Spleen (tissue), 7 donors: ENCODE data around the gene OR2AG2.

Source experiments
- POLR2A ChIP-seq, 3 donors: fragments of 450-650 bp; IDR thresholded peaks; one replicate each; pipeline ENCODE4 v1.5.1; 2017; ENCODE audit warnings: antibody characterized with exemption in 3 of 3, mild to moderate bottlenecking in 1 of 3
- POLR2AphosphoS5 ChIP-seq, 3 donors: sonication (generic); formaldehyde crosslinking; IDR thresholded peaks; one replicate each; pipeline ENCODE4 v1.5.1; 2017; ENCODE audit warnings: antibody characterized with exemption in 3 of 3
- TF ChIP-seq, protein P1 (sequence below), 11 experiments: fragments of 200-600 bp in 7 of 11; fragments of 450-650 bp in 4 of 11; sonication (generic) in 4 of 11; IDR thresholded peaks in 8 of 11; conservative IDR thresholded peaks in 3 of 11; 1 replicate in 7 of 11; 2 replicates in 4 of 11; pipeline versions ENCODE4 v1.4.0 to v1.8.0; 2016 to 2021; ENCODE audit warnings: antibody characterized with exemption in 11 of 11, inconsistent platforms in 4 of 11, mild to moderate bottlenecking in 1 of 11
- donor health status: DM: no; HTN: no; CAD: no; lungs with moderate emphysema.
- donor health status: DM: no; HTN: no; CAD: no.
- donor health status: DM: no; HTN: no; CAD: no.

DNA sequence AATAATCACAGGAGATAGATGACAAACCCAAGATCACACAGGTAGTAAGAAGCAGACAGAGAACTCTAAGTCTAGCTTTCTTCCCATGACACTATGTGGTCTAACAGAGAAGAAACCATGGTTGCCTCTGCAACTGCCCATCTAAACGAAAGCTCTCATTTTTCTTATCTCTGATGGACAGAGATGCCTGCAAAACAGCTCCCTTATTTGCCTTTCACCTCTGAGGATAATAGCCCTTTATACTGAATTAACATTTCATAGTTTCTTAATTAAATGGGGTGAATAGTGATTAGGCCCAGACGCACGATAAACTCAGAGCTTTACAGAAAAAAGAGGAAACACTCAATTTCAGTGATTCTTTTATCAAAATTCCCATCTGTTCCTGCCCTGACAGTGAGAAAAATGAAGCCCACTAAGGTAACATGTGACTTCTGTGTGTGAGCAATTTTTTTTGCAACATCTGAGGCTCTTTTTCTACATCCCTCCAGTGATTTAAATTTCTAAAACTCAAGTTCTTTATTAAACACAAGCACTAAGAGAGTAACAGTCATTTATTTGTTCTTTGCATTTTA is 24.6 kb downstream of the OR2AG2 start:
- TF ChIP-seq, protein P1, sequence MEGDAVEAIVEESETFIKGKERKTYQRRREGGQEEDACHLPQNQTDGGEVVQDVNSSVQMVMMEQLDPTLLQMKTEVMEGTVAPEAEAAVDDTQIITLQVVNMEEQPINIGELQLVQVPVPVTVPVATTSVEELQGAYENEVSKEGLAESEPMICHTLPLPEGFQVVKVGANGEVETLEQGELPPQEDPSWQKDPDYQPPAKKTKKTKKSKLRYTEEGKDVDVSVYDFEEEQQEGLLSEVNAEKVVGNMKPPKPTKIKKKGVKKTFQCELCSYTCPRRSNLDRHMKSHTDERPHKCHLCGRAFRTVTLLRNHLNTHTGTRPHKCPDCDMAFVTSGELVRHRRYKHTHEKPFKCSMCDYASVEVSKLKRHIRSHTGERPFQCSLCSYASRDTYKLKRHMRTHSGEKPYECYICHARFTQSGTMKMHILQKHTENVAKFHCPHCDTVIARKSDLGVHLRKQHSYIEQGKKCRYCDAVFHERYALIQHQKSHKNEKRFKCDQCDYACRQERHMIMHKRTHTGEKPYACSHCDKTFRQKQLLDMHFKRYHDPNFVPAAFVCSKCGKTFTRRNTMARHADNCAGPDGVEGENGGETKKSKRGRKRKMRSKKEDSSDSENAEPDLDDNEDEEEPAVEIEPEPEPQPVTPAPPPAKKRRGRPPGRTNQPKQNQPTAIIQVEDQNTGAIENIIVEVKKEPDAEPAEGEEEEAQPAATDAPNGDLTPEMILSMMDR (IDR thresholded peaks at IDR 0.05 in 8 of 11, conservative IDR thresholded peaks at IDR 0.05 in 3 of 11), result no peak
- TF ChIP-seq POLR2A (IDR thresholded peaks at IDR 0.05) (no peak), POLR2AphosphoS5 (IDR thresholded peaks at IDR 0.05) (no peak)
